Measurements from ENCODE around the gene SPATA20.

- TF ChIP-seq CTCF (IDR thresholded peaks at IDR 0.05) = no peak
- TF ChIP-seq POLR2A (IDR thresholded peaks at IDR 0.05) = no peak
Observed at GRCh38 chr17:50570032-50570431, 23.1 kb downstream of the SPATA20 start.
